OCI-LY7 (cell line): ENCODE data around the gene SSB.

Experiments used
- CTCF ChIP-seq: fragments of 200-600 bp; sonication (generic); conservative IDR thresholded peaks from 2 replicates; pipeline ENCODE4 v1.5.1; 2014; ENCODE audit warnings: mild to moderate bottlenecking, antibody characterized with exemption, low read length, moderate library complexity, mixed read lengths
- EZH2phosphoT487 ChIP-seq: fragments of 200-600 bp; sonication (generic); IDR thresholded peaks from 2 replicates; pipeline ENCODE4 v1.6.1; 2018; ENCODE audit warnings: low read depth, borderline replicate concordance, mild to moderate bottlenecking, mixed run types, antibody characterized with exemption, low read length, moderate library complexity, mixed read lengths

GRCh38 chr2:169755083-169755870 lies 43.4 kb upstream of the SSB start:
- TF ChIP-seq CTCF (no peak), EZH2phosphoT487 (no peak)
